Endothelial cell of umbilical vein (primary cell): ENCODE data around the gene INO80B. TPM values are rescaled to one million over a fixed set of nuclear protein-coding genes. Genes with fewer than 3 reads are reported as not detected.

Experiments used
- BruUV-seq: library from RNA; stranded (reverse); fragments of 400-500 nt; replicated peaks from 2 replicates; lab custom pipeline; 2021; lab: Mats Ljungman, UMichigan
- CTCF ChIA-PET: fragments of 300-600, 350-600 bp; sonication (Branson Sonifier 250); formaldehyde crosslinking; loops from one replicate; lab custom pipeline; 2021; ENCODE audit warnings: antibody characterized with exemption, inconsistent platforms; lab: Charles Lee
- POLR2A ChIA-PET: fragments of 300-600, 350-600 bp; sonication (Branson Sonifier 250); formaldehyde crosslinking; loops from one replicate; lab custom pipeline; 2021; ENCODE audit warnings: antibody characterized with exemption, inconsistent platforms; lab: Charles Lee
- DNase-seq: peaks from one replicate; pipeline ENCODE4 v3.0.0-alpha.2; 2011; ENCODE audit warnings: low read depth, low spot score
- FAIRE-seq: peaks from 2 replicates; lab custom pipeline; 2011; peaks lifted over from hg19 to GRCh38; lab: Jason Lieb, UNC
- H2AFZ ChIP-seq: 2 replicates; pipeline ENCODE4 v1.6.0; 2012; ENCODE audit warnings: low read depth, low read length, control low read depth, inconsistent platforms
- H3K27ac ChIP-seq: 2 replicates; pipeline ENCODE4 v1.5.1; 2011; ENCODE audit warnings: low read depth, mild to moderate bottlenecking, control low read depth, low read length, moderate library complexity; ENCODE audit not compliant: insufficient read depth
- H3K27me3 ChIP-seq, 2 experiments: 2 replicates each; pipeline versions ENCODE4 v1.6.0 to v1.6.1; 2011; ENCODE audit warnings: low read length in 2 of 2, mixed read lengths in 1 of 2; ENCODE audit not compliant: control insufficient read depth in 2 of 2, insufficient read depth in 2 of 2
- H3K36me3 ChIP-seq, 2 experiments: 2 replicates in 1 of 2; 3 replicates in 1 of 2; pipeline ENCODE4 v1.5.1; 2011; ENCODE audit warnings: low read length in 2 of 2, mild to moderate bottlenecking in 1 of 2, moderate library complexity in 1 of 2; ENCODE audit not compliant: control insufficient read depth in 2 of 2, insufficient read depth in 2 of 2; ENCODE audit errors: extremely low read depth in 1 of 2
- H3K4me1 ChIP-seq: 3 replicates; pipeline ENCODE4 v1.5.1; 2011; ENCODE audit warnings: mild to moderate bottlenecking, low read length; ENCODE audit not compliant: control insufficient read depth, insufficient read depth; ENCODE audit errors: extremely low read depth
- H3K4me2 ChIP-seq: 2 replicates; pipeline ENCODE4 v1.6.1; 2011; ENCODE audit warnings: low read length, control low read depth, mixed read lengths; ENCODE audit not compliant: insufficient read depth
- H3K4me3 ChIP-seq, 3 experiments: fragments of 200-600 bp in 1 of 3; sonication (generic), shearing (Covaris generic) in 1 of 3; replicated peaks in 1 of 3; 2 replicates each; pipeline ENCODE4 v1.5.1; 2011 to 2016; ENCODE audit warnings: control low read depth in 3 of 3, low read length in 3 of 3, mild to moderate bottlenecking in 2 of 3, inconsistent platforms in 1 of 3, low read depth in 1 of 3, moderate library complexity in 1 of 3; ENCODE audit not compliant: insufficient read depth in 1 of 3
- H3K79me2 ChIP-seq: 2 replicates; pipeline ENCODE4 v1.6.0; 2012; ENCODE audit warnings: low read length, inconsistent platforms; ENCODE audit not compliant: control insufficient read depth, insufficient read depth
- H3K9ac ChIP-seq: replicated peaks from 2 replicates; pipeline ENCODE3; 2011; ENCODE audit warnings: low read length, control low read depth; ENCODE audit not compliant: insufficient read depth; ENCODE audit errors: extremely low read depth
- H3K9me1 ChIP-seq: replicated peaks from 3 replicates; pipeline ENCODE4 v1.6.0; 2011; ENCODE audit warnings: mild to moderate bottlenecking, low read length; ENCODE audit not compliant: control insufficient read depth, insufficient read depth; ENCODE audit errors: extremely low read depth
- H3K9me3 ChIP-seq: replicated peaks from 2 replicates; pipeline ENCODE4 v1.5.1; 2012; ENCODE audit warnings: low read length, inconsistent platforms; ENCODE audit not compliant: control insufficient read depth, insufficient read depth
- H4K20me1 ChIP-seq: replicated peaks from 2 replicates; pipeline ENCODE3; 2011; ENCODE audit warnings: mild to moderate bottlenecking, low read length; ENCODE audit not compliant: control insufficient read depth, insufficient read depth; ENCODE audit errors: extremely low read depth
- EZH2 ChIP-seq: IDR thresholded peaks from 2 replicates; pipeline ENCODE4 v1.6.1; 2012; ENCODE audit warnings: borderline replicate concordance, low read depth, mild to moderate bottlenecking, moderate library complexity, low read length, inconsistent platforms; ENCODE audit not compliant: severe bottlenecking
- FOS ChIP-seq: IDR thresholded peaks from 2 replicates; pipeline ENCODE4 v1.6.1; 2011; ENCODE audit warnings: mild to moderate bottlenecking, low read length, moderate library complexity, borderline replicate concordance; ENCODE audit not compliant: insufficient read depth
- GATA2 ChIP-seq: IDR thresholded peaks from 2 replicates; pipeline ENCODE4 v1.7.0; 2011; ENCODE audit warnings: low read depth, mild to moderate bottlenecking, moderate library complexity, mixed read lengths, low read length; ENCODE audit not compliant: insufficient read length, insufficient read depth
- JUN ChIP-seq: IDR thresholded peaks from 2 replicates; pipeline ENCODE4 v1.6.1; 2011; ENCODE audit warnings: borderline replicate concordance, low read depth; ENCODE audit not compliant: insufficient read length, insufficient read depth
- MAX ChIP-seq: IDR thresholded peaks from 2 replicates; pipeline ENCODE4 v1.6.1; 2011; ENCODE audit not compliant: insufficient read depth, insufficient read length
- MYC ChIP-seq: IDR thresholded peaks from one replicate; pipeline ENCODE4 v1.6.1; 2011; ENCODE audit warnings: mild to moderate bottlenecking, low read depth, low read length
- POLR2A ChIP-seq: IDR thresholded peaks from 2 replicates; pipeline ENCODE4 v1.6.1; 2012; ENCODE audit warnings: low read depth, mild to moderate bottlenecking, control low read depth, low read length
- POLR2AphosphoS5 ChIP-seq: IDR thresholded peaks from 2 replicates; pipeline ENCODE4 v1.6.1; 2012; ENCODE audit warnings: low read depth, mild to moderate bottlenecking, control low read depth, low read length, moderate library complexity; ENCODE audit not compliant: insufficient read depth
- dilution Hi-C: fragments of 300-500 bp; cut with MboI; formaldehyde crosslinking; loops from one replicate; pipeline ENCODE4 v1.15.0; 2019; ENCODE audit warnings: low sequenced_read_pairs; ENCODE audit not compliant: extremely low pct_ligation_motif_present
- intact Hi-C: fragments of 100-400 bp; cut with micrococcal nuclease; formaldehyde crosslinking; loops from one replicate; pipeline ENCODE4 v1.10.0; 2022
- polyA plus RNA-seq, 4 experiments: library from polyadenylated mRNA; depleted of rRNA in 3 of 4; stranded (reverse) in 3 of 4; unstranded in 1 of 4; fragments of >200 nt; gene quantifications; 2 replicates each; pipeline versions ENCODE4 v1.2.1 to v1.2.3, GENCODE V29; 2011 to 2012; ENCODE audit warnings: missing spikeins in 1 of 4
- total RNA-seq: library from RNA; stranded (reverse); gene quantifications from 2 replicates; pipeline ENCODE4 v1.2.3, GENCODE V29; 2021
- TF ChIP-seq, protein P1 (sequence below), 2 donors: IDR thresholded peaks; 1 replicate in 1 of 2; 2 replicates in 1 of 2; pipeline ENCODE4 v1.5.1; 2011; ENCODE audit warnings: low read length in 2 of 2, mild to moderate bottlenecking in 2 of 2, moderate library complexity in 2 of 2, control low read depth in 1 of 2, inconsistent platforms in 1 of 2, low read depth in 1 of 2; ENCODE audit not compliant: insufficient read depth in 1 of 2; ENCODE audit errors: extremely low read depth in 1 of 2

Gene INO80B
- total and polyA plus RNA-seq, 2 donors (not counting 3 experiments of a cell fraction or from before 2014, with no cell fraction given), result 15.1 to 24.2 TPM

DNA sequence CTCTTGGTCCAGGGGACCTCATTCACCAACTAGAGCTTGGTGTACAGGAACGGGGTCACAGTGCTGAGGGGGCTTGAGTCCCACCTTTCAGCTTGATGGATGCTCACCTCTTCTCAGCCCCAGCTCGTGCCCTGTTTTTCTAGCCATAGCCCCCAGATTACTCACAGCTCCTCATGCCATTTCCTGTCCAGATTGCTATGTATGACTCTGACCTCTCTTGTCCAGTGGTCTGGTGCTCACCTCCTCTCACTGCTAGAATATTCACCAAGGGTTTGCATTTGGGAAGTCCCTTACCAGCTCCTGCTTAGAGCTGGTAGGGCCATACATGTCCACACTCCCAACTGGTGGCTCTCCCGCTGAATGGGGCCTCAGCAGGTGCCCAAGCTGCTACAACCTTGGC is 38.7 kb downstream of the INO80B start:
- intact Hi-C loops, result no loop called here
- Histone ChIP-seq H4K20me1 (no peaks in the 10 kb centered on the region), H3K9me1 (no peaks in the 10 kb centered on the region), H3K4me2 (no peak overlapping the region), H3K27me3 (peaks cover 10 to 16% of the 10 kb centered on the region in 2 experiments), H3K27ac (no peak overlapping the region), H3K36me3 (peaks cover 3 to 14% of the 10 kb centered on the region in 2 experiments), H2AFZ (no peak overlapping the region), H3K9ac (no peak overlapping the region), H3K4me3 (no peak overlapping the region), H3K4me1 (peaks cover 13% of the 10 kb centered on the region), H3K9me3 (no peaks in the 10 kb centered on the region), H3K79me2 (no peaks in the 10 kb centered on the region)
- DNase-seq, result no peak
- TF ChIP-seq MAX (no peak), FOS (no peak), POLR2AphosphoS5 (no peak), EZH2 (no peak), POLR2A (no peak), JUN (no peak), MYC (no peak), GATA2 (no peak)
- TF ChIP-seq, protein P1, sequence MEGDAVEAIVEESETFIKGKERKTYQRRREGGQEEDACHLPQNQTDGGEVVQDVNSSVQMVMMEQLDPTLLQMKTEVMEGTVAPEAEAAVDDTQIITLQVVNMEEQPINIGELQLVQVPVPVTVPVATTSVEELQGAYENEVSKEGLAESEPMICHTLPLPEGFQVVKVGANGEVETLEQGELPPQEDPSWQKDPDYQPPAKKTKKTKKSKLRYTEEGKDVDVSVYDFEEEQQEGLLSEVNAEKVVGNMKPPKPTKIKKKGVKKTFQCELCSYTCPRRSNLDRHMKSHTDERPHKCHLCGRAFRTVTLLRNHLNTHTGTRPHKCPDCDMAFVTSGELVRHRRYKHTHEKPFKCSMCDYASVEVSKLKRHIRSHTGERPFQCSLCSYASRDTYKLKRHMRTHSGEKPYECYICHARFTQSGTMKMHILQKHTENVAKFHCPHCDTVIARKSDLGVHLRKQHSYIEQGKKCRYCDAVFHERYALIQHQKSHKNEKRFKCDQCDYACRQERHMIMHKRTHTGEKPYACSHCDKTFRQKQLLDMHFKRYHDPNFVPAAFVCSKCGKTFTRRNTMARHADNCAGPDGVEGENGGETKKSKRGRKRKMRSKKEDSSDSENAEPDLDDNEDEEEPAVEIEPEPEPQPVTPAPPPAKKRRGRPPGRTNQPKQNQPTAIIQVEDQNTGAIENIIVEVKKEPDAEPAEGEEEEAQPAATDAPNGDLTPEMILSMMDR (IDR thresholded peaks at IDR 0.05; ENCODE audit: extremely low read depth in 1 of 2, insufficient read depth in 1 of 2, low read depth in 1 of 2, low read length in 2 of 2), result no peak
- FAIRE-seq, result peak; percentile 63
- no TSS peak for BruUV-seq
- ChIA-PET POLR2A (no interaction called here), CTCF (interaction anchor here (0.6 to 1.3 kb wide), 6 partner anchors 9 to 92 kb away, joined by 3 to 11 read pairs (median 4); partner anchors contain the start of genes CCDC142, INO80B and TTC31)
- dilution Hi-C loops, result no loop called here
